Large intestine (tissue), 3 donors: Measurements from ENCODE around the gene AGPAT4. TPM values are rescaled to one million over a fixed set of nuclear protein-coding genes. Genes with fewer than 3 reads are reported as not detected.

ENCODE experiments used
- DNase-seq, 2 donors: peaks; one replicate each; pipeline versions ENCODE4 v3.0.0 to v3.0.0-alpha.2; 2013
- H3K27ac ChIP-seq: one replicate; pipeline ENCODE4 v1.5.1; 2013; ENCODE audit warnings: low read length
- H3K27me3 ChIP-seq: 2 replicates; pipeline ENCODE4 v1.6.1; 2013; ENCODE audit warnings: low read length; ENCODE audit not compliant: control insufficient read depth, insufficient read depth
- H3K36me3 ChIP-seq: 2 replicates; pipeline ENCODE4 v1.6.1; 2013; ENCODE audit warnings: low read length; ENCODE audit not compliant: control insufficient read depth, insufficient read depth
- H3K4me1 ChIP-seq: one replicate; pipeline ENCODE4 v1.6.1; 2013; ENCODE audit warnings: low read length; ENCODE audit not compliant: control insufficient read depth, insufficient read depth
- H3K4me3 ChIP-seq: one replicate; pipeline ENCODE4 v1.5.1; 2013; ENCODE audit warnings: low read length
- H3K9me3 ChIP-seq: one replicate; pipeline ENCODE4 v1.6.1; 2013; ENCODE audit warnings: mild to moderate bottlenecking, low read depth, low read length, moderate library complexity; ENCODE audit not compliant: control insufficient read depth
- WGBS: methylation state at CpG from one replicate; pipeline ENCODE4 v1.1.5; 2013; ENCODE audit warnings: low lambda C conversion rate; ENCODE audit not compliant: insufficient coverage; 5-methylcytosine and 5-hydroxymethylcytosine counted together
- polyA plus RNA-seq: library from polyadenylated mRNA; unstranded; fragments of 120-200 nt; gene quantifications from one replicate; pipeline ENCODE4 v1.2.1, GENCODE V29; 2013

AGPAT4 gene
- polyA plus RNA-seq, 1 donor = 6.8 TPM

DNA sequence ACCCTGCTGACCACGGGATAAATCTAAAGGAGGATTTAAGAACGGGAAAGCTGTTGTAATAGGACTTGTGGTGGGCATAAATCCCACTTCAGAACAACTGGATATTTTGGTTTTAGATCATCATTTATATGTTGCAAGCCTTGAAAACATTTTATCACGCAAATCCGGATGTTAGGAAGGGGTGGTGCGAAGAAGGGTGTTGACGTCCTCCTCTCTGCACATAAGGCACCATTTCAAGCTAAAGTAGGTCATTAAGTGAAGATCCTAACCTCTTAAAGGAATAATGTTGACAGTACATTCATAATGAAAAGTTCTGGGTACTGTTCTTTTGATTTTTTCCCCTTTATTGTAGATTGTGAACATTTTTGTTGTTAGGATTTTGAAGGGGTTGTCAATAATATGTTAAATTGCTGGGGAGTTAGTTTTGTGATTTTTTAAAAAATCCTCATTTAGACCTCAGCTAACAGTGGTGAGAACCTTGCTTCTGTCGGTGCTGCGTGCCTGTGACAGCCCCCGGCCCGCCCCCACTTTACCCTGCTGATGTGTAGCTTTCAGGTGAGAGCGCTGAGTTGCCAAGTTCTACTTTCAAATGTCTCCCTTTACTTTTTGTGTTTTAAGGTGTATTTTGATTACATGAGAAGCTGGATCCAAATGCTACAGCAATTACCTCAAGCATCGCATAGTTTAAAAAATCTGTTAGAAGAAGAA, 193.4 kb downstream of the AGPAT4 start:
- H3K4me3 ChIP-seq = no peak overlapping the region
- H3K4me1 ChIP-seq = no peaks in the 10 kb centered on the region
- H3K9me3 ChIP-seq = no peaks in the 10 kb centered on the region
- peaks cover 63% of the 10 kb centered on the region for H3K36me3 ChIP-seq
- no peak for DNase-seq
- no peak overlapping the region for H3K27ac ChIP-seq
- no CpG with 5 or more reads among the region's 12 CpGs for WGBS
- H3K27me3 ChIP-seq = no peaks in the 10 kb centered on the region
